NCI-H146 treated with DMSO at 0.1 percent for 48 hours (cell line): Measurements from ENCODE around the gene SLC2A6.

Experiments used
- DNase-seq: peaks from one replicate; lab custom pipeline; 2025; ENCODE audit not compliant: unreplicated experiment; lab: John Stamatoyannopoulos, UW

The SLC2A6 gene, protein sequence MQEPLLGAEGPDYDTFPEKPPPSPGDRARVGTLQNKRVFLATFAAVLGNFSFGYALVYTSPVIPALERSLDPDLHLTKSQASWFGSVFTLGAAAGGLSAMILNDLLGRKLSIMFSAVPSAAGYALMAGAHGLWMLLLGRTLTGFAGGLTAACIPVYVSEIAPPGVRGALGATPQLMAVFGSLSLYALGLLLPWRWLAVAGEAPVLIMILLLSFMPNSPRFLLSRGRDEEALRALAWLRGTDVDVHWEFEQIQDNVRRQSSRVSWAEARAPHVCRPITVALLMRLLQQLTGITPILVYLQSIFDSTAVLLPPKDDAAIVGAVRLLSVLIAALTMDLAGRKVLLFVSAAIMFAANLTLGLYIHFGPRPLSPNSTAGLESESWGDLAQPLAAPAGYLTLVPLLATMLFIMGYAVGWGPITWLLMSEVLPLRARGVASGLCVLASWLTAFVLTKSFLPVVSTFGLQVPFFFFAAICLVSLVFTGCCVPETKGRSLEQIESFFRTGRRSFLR

GRCh38 chr9:133478851-133479711 lies at the start of gene SLC2A6:
TSS of gene SLC2A6 (minus strand) at chr9:133479099. CDS start at chr9:133479059, 40 bp downstream.
- peak; percentile 64 for DNase-seq

DNA sequence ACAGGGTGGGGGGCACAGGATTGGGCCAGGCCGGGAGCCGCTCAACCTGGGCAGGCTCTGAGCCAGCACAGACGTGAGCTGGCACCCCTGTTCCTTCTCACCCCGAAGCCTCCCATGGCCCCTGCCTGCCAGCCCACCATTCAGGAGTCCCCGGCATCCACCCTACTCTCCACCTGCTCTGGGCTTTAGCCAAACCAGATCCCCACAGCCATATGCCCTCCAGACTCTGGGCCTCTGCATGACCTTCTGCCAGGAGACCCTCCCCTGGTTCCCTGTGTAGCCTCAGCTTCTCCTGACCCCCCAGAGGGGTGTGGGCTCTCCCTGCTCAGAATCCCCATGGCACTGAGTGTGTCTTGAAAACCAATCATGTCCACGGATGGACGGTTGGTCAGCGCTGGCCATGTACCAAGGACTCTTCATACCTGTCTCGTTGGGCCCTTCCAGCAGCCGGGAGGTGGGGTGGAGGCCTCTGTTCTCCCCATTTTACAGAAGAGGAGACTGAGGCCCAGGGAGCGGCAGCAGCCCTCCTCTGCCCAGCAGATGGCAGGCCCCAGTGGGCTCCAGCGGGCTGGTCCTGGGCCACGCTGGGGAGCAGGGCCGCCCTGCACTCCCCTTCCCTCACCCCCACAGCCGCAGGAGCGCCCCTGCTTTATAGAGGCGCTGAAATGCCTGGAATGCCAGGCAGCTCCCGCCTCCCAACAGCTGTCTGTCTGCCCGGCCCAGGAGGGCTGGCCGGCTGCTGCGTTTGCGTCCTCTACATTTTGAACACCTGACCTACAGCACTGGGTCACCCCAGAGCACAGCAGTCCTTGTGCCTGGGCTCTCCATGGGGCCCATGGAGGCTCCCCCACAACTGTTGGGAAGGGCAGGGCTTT lies 49.3 kb upstream of the SLC2A6 start:
- no peak for DNase-seq

DNA sequence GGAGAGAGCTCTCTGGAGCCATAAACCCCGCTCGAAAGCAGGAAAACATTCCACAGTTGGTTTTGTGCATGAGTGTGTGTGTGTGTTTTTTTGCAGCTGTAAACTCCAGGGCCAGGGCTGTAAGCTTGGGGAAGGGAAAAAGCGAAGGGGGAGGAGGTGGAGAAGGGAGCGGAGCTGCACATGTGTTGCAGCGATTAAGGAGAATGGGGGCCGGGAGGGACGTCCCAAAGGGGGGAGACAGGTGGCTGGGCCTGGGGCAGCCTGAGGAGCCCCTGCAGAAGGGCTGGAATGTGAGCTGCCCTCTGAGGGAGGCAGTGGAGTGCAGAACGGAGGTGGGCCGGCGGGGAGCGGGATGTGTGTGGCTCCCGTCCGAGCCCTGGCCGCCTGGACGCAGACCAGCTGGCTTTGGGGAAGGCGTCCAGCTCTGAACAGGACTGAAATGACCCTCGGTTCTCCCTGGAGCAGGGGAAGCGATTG lies 48.6 kb upstream of the SLC2A6 start:
- DNase-seq, result no peak

DNA sequence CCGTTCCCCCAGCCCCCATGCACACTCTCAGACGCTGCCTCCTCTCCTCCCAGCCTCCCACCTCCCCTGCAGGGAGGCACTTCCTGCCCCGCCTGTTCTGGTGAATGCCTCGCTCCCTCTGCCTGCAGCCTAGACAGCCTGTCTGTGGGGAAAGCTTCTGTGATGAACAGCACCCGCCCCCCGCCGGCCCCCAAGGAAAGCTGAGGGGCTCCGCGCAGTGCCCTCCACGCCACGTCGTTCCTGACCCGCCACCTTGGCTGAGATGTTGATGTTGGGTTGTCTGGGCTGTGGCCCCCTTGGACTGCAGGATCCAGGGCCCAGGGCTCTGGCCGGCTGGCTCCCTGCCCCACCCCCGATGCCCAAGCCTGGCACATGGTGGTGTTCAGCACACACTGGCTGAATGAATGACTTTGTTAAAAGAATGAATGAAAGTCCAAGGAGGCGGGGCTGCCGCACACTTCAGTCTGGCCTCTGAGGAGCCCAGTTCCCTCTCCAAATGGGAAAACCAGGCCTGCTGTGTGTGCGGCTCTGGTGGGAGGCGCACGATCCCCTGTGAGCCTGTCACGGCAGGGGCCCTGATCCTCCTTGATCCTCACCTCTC lies 47.9 kb upstream of the SLC2A6 start:
- no peak for DNase-seq

DNA sequence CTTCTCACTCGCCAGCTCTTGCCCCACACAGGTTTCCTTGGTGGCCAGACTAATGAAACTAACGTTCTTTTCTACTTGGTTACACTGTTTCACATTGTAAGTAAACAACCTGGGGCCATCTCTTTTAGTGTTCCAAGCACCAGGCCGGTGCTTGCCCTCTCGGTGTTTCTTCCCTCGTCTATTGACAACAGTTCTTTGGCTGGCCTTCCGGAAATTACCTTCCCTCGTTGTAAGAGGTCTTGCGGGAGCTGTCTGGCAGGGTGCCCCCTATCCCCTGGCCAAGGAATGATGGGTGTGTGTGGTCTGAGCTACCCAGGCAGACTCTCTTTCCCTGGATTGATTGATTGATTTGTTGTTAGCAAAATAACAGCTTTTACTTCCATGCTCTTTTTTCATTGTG lies 46.8 kb upstream of the SLC2A6 start:
- no peak for DNase-seq

GRCh38 chr9:133524679-133525228 lies 45.9 kb upstream of the SLC2A6 start, which contains the start of gene MYMK:
TSS of gene MYMK (minus strand) at chr9:133524959. CDS start at chr9:133524844, 115 bp downstream.
- no peak for DNase-seq

GRCh38 chr9:133524146-133524545 lies 45.2 kb upstream of the SLC2A6 start:
- DNase-seq, result no peak

DNA sequence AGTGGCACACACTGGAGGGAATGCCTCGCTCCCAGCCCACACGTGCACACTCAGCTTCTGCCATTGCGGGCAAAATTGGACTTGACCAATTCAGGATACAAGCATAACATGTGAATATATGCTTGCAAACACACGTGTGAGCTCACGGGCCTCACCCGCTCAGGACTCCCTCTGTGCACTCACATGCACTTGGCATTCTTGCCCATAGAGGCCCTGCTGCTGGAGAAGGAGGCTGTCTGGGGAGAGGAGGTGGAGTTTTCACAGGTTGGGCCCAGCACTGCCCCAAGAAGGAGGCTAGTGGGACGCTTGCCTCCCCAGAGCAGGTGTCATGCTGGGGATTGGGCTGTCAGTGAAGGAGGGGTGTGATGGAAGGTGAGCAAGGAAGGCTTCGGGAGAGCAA lies 44.2 kb upstream of the SLC2A6 start:
- no peak for DNase-seq

- DNase-seq, result no peak
These were observed 43.4 kb upstream of the SLC2A6 start for GRCh38 chr9:133522073-133522910.

- no peak for DNase-seq
These were observed 42.5 kb upstream of the SLC2A6 start for GRCh38 chr9:133521122-133522072.

- DNase-seq, result no peak
These were observed 41.4 kb upstream of the SLC2A6 start for GRCh38 chr9:133520121-133520835.

DNA sequence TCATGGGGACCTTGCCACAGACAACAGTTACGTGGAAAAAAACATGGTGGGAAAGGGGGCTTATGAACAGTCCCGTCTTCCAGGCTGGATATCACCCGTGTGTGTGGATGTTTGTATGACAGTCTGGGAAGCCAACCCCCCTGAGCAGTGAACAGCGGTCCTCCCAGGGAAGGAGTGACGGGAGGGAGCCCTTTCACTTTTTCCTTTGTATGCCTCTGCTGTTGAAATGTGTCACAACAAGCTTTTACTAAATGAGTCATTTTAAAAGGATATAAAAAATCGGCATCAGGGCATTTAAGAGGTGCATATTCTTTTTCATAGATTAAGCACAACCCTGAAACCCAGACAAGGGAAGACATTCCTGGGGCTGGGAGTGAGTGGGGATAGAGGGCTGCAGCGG lies 40.8 kb upstream of the SLC2A6 start:
- DNase-seq, result no peak

DNA sequence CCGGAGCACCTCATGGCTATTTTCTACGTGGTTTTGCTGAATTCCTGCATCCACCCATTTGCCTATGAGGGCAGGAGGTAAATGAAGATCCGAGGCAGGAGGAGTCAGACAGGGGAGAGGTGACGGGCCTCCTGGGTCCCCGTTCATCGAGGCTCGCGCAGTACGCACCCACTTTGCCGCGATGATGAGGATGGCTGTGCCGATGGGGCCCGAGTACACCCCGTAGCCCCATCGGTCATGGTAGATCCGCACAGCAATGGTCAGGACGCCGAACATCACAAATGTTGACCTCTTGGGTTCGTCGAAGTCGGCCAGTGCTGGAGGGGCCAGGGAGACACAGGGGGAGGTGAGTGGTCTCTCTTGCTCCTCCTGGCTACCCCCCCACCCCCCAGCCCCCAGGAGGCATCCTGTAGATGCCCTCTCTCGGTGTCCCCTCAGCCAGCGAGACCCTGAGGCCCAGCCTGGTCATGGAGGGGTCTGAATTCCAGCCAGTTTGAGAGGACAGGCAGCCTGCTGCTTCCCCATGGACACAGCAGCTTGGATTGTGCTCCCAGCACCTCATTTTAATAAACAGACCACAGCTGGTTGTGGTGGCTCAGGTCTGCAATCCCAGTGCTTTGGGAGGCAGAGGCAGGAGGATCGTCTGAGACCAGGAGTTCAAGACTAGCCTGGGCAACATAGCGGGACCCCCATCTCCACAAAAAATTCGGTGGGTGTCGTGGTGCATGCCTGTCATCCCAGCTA lies 40.0 kb upstream of the SLC2A6 start:
- no peak for DNase-seq

DNA sequence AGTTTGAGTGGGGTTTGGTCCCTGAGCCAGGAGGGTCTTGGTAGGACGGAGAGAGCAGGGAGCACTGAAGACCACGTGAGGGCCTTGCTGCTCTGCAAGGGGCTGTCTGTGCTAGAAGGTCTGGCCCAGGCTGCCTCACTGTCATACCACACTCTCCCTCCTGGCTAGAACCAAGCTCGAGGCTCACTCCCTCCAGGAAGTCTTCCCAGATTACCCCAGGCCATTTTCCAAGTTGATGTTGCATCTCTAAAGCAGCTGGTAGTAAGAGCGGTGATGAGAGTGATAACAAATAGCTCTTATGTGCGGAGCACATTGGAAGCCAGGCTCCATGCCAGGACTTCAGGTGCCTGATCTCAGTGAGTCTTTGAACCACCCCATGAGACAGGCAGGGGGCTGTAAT lies 39.3 kb upstream of the SLC2A6 start:
- no peak for DNase-seq

DNA sequence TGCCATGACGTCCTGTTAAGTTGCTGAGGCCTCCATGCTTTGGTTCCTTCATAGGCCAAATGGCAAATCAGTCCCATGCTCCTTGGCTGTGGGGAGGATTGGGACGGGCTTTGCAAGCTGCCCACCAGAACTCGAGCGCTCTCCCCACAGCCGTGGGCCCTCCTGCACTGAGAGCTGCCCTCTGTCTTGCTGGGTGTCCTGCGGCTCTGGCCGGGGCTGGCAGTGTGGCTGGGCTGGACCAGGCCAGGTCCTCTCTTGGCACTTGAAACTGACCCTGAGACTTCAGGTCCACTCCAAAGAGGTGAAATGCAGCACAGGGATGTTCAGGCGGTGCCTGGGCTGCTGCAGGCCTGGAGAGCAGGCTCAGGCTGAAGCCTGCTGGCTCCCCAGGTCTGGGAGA lies 38.8 kb upstream of the SLC2A6 start:
- DNase-seq, result no peak

DNA sequence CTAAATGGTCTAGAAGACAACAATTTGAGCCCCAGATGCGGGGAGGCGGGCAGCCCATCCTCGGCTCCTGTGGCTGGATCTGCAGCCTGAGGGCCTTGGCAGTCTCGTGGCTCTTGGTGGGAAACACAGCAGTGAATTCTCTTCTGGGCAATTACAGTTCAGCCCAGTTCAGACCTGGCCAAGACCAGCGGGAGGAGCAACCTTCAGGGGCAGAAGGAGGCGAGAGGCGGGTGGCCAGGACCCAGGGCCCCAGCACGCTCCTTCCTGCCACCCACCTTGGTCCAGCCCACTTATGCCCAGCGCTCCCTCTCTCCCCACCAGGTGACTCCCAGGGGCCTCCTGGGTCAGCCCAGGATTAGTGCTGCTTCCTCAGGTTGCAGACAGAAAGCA lies 38.1 kb upstream of the SLC2A6 start:
- no peak for DNase-seq
